ENCODE results near the gene ZNF584.

The ZNF584 gene

GRCh38 chr19:58408152-58409009, at the start of gene ZNF584:
Gene ZNF584 (plus strand): TSS chr19:58408649. CDS start chr19:58409148, 499 bp downstream.
- peak; percentile 81 for DNase-seq (ENCODE audit: low read depth, low spot score)
- TF ChIP-seq SUZ12 (IDR thresholded peaks at IDR 0.05; ENCODE audit: extremely low read depth, insufficient read depth, insufficient read length) (no peak), ZNF274 (IDR thresholded peaks at IDR 0.05; ENCODE audit: low read depth, low read length) (no peak), YY1 (IDR thresholded peaks at IDR 0.05; ENCODE audit: insufficient read depth, insufficient read length) (no peak)
- peak within 1 kb of the TSS; percentile 92 for H3K9ac ChIP-seq (ENCODE audit: insufficient read length, low read depth)
- H3K9me3 ChIP-seq (ENCODE audit: insufficient read depth, low read length), result no peaks in the 10 kb centered on the region
- peaks cover 4% of the 10 kb centered on the region for H3K36me3 ChIP-seq (ENCODE audit: insufficient read depth, insufficient read length, low read length)
- H3K4me1 ChIP-seq (ENCODE audit: insufficient read depth, insufficient read length), result peaks cover 2% of the 10 kb centered on the region
- H3K27me3 ChIP-seq (ENCODE audit: insufficient read depth, insufficient read length), result no peaks in the 10 kb centered on the region
- peak within 1 kb of the TSS; percentile 96 for H3K4me3 ChIP-seq (ENCODE audit: insufficient read length, low read depth)

GRCh38 chr19:58361900-58362271, 46.6 kb upstream of the ZNF584 start:
- Histone ChIP-seq H3K36me3 (ENCODE audit: insufficient read depth, insufficient read length, low read length) (peaks cover 13% of the 10 kb centered on the region), H3K4me3 (ENCODE audit: insufficient read length, low read depth) (peak overlapping the region; percentile 93), H3K9ac (ENCODE audit: insufficient read length, low read depth) (peak overlapping the region; percentile 96), H3K27me3 (ENCODE audit: insufficient read depth, insufficient read length) (no peaks in the 10 kb centered on the region), H3K9me3 (ENCODE audit: insufficient read depth, low read length) (no peaks in the 10 kb centered on the region), H3K4me1 (ENCODE audit: insufficient read depth, insufficient read length) (peaks cover 9% of the 10 kb centered on the region)
- TF ChIP-seq YY1 (IDR thresholded peaks at IDR 0.05; ENCODE audit: insufficient read depth, insufficient read length), result no peak
- no peak for TF ChIP-seq SUZ12 (IDR thresholded peaks at IDR 0.05; ENCODE audit: extremely low read depth, insufficient read depth, insufficient read length)
- no peak for TF ChIP-seq ZNF274 (IDR thresholded peaks at IDR 0.05; ENCODE audit: low read depth, low read length)
- DNase-seq (ENCODE audit: low read depth, low spot score), result peak; percentile 16

GRCh38 chr19:58362272-58362994, 46.0 kb upstream of the ZNF584 start, which contains the start of gene ZNF497:
Gene ZNF497 (minus strand): TSS chr19:58362751. CDS start chr19:58357635, 5,116 bp downstream.
- peak within 1 kb of the TSS; percentile 96 for H3K9ac ChIP-seq (ENCODE audit: insufficient read length, low read depth)
- no peaks in the 10 kb centered on the region for H3K27me3 ChIP-seq (ENCODE audit: insufficient read depth, insufficient read length)
- peaks cover 18% of the 10 kb centered on the region for H3K36me3 ChIP-seq (ENCODE audit: insufficient read depth, insufficient read length, low read length)
- peaks cover 9% of the 10 kb centered on the region for H3K4me1 ChIP-seq (ENCODE audit: insufficient read depth, insufficient read length)
- no peaks in the 10 kb centered on the region for H3K9me3 ChIP-seq (ENCODE audit: insufficient read depth, low read length)
- H3K4me3 ChIP-seq (ENCODE audit: insufficient read length, low read depth), result peak within 1 kb of the TSS; percentile 93
- peak; percentile 87 for DNase-seq (ENCODE audit: low read depth, low spot score)
- peak; percentile 51 for TF ChIP-seq YY1 (IDR thresholded peaks at IDR 0.05; ENCODE audit: insufficient read depth, insufficient read length)
- no peak for TF ChIP-seq SUZ12 (IDR thresholded peaks at IDR 0.05; ENCODE audit: extremely low read depth, insufficient read depth, insufficient read length)

DNA sequence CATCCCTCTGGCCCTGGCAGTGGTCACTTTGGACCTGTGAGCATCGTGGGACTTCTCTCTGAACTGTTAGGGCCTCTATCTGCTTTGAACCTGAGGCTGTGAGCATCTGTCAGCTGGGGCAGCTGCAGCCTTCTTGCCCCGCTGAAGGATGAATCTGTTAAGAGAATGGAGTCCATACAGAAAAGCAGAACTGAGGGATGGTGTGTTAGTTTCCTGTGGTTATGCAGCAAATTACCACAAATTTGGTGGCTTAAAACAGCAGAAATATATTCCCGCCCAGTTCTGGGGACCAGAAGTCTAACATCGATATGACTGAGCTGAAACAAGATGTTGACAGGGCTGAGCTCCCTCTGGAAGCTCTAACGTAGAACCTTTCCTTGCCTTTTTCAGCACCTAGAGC, 44.3 kb upstream of the ZNF584 start:
- Histone ChIP-seq H3K9ac (ENCODE audit: insufficient read length, low read depth) (no peak overlapping the region), H3K4me3 (ENCODE audit: insufficient read length, low read depth) (no peak overlapping the region), H3K36me3 (ENCODE audit: insufficient read depth, insufficient read length, low read length) (peaks cover 17% of the 10 kb centered on the region), H3K27me3 (ENCODE audit: insufficient read depth, insufficient read length) (no peaks in the 10 kb centered on the region), H3K4me1 (ENCODE audit: insufficient read depth, insufficient read length) (peaks cover 1% of the 10 kb centered on the region), H3K9me3 (ENCODE audit: insufficient read depth, low read length) (no peaks in the 10 kb centered on the region)
- no peak for TF ChIP-seq ZNF274 (IDR thresholded peaks at IDR 0.05; ENCODE audit: low read depth, low read length)
- no peak for TF ChIP-seq YY1 (IDR thresholded peaks at IDR 0.05; ENCODE audit: insufficient read depth, insufficient read length)
- no peak for TF ChIP-seq SUZ12 (IDR thresholded peaks at IDR 0.05; ENCODE audit: extremely low read depth, insufficient read depth, insufficient read length)
- DNase-seq (ENCODE audit: low read depth, low spot score), result no peak

GRCh38 chr19:58366585-58367430, 41.6 kb upstream of the ZNF584 start:
- no peak for DNase-seq (ENCODE audit: low read depth, low spot score)
- H3K4me3 ChIP-seq (ENCODE audit: insufficient read length, low read depth), result no peak overlapping the region
- H3K9me3 ChIP-seq (ENCODE audit: insufficient read depth, low read length), result no peaks in the 10 kb centered on the region
- TF ChIP-seq YY1 (IDR thresholded peaks at IDR 0.05; ENCODE audit: insufficient read depth, insufficient read length) (no peak), ZNF274 (IDR thresholded peaks at IDR 0.05; ENCODE audit: low read depth, low read length) (no peak), SUZ12 (IDR thresholded peaks at IDR 0.05; ENCODE audit: extremely low read depth, insufficient read depth, insufficient read length) (no peak)
- H3K36me3 ChIP-seq (ENCODE audit: insufficient read depth, insufficient read length, low read length), result peaks cover 17% of the 10 kb centered on the region
- no peak overlapping the region for H3K9ac ChIP-seq (ENCODE audit: insufficient read length, low read depth)
- no peaks in the 10 kb centered on the region for H3K27me3 ChIP-seq (ENCODE audit: insufficient read depth, insufficient read length)
- peaks cover 1% of the 10 kb centered on the region for H3K4me1 ChIP-seq (ENCODE audit: insufficient read depth, insufficient read length)

- H3K27me3 ChIP-seq (ENCODE audit: insufficient read depth, insufficient read length), result no peaks in the 10 kb centered on the region
- peaks cover 17% of the 10 kb centered on the region for H3K36me3 ChIP-seq (ENCODE audit: insufficient read depth, insufficient read length, low read length)
- TF ChIP-seq SUZ12 (IDR thresholded peaks at IDR 0.05; ENCODE audit: extremely low read depth, insufficient read depth, insufficient read length) (no peak), ZNF274 (IDR thresholded peaks at IDR 0.05; ENCODE audit: low read depth, low read length) (no peak), YY1 (IDR thresholded peaks at IDR 0.05; ENCODE audit: insufficient read depth, insufficient read length) (no peak)
- no peak overlapping the region for H3K4me3 ChIP-seq (ENCODE audit: insufficient read length, low read depth)
- DNase-seq (ENCODE audit: low read depth, low spot score), result no peak
- no peak overlapping the region for H3K9ac ChIP-seq (ENCODE audit: insufficient read length, low read depth)
- H3K4me1 ChIP-seq (ENCODE audit: insufficient read depth, insufficient read length), result peaks cover 4% of the 10 kb centered on the region
- H3K9me3 ChIP-seq (ENCODE audit: insufficient read depth, low read length), result no peaks in the 10 kb centered on the region
Observed at GRCh38 chr19:58367698-58368454, 40.6 kb upstream of the ZNF584 start.

Measured in NT2/D1 (cell line).